Hepatic stellate cell (primary cell): ENCODE results near the gene CDH13.

Experiments used
- DNase-seq: peaks from one replicate; pipeline ENCODE4 v3.0.0; 2011; ENCODE audit warnings: low spot score

CDH13 gene

DNA sequence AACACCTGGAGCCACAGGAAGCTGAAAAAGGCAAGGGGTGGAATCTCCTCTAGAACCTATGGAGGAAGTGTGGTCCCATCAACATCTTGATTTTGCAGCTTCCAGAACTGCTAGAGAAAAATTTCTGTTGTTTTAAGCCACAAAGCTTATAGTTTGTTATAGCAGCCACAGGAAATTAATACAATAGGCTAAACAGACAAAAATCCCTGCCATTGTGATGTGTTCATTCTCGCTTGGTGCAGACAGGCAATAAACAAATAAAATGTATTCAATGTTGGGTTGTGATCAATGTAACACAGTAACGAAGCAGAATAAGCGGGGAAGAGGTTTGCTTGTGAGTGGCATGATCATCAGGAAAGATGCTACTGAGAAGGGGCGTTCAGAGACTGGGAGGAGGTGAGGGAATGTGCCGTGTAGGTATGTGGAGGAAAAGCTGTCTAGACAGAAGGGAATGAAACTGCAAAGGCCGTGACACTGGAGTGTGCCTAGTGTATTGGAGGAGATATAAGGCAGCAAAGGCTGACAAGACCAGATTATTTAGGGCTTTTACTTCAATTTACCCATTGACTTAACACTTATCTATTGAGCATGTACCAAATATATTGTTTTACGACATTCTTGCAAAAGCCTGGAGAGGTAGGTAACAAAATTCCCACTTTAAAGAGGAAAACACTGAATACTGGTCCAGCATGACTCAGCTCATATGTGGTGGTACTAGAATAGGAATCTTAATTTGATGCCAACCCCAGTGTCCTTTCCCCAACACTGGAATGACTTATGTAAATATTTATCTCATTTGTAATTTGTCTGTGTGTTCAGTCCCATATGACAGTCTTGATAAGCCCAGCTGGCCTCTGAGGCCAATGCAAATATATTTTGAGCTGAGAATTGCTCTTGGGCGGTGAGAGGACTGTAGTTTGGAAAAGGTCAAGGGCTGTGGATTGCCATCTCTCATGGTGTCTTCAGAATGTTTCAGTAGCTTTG, 375.9 kb downstream of the CDH13 start:
- no peak for DNase-seq

DNA sequence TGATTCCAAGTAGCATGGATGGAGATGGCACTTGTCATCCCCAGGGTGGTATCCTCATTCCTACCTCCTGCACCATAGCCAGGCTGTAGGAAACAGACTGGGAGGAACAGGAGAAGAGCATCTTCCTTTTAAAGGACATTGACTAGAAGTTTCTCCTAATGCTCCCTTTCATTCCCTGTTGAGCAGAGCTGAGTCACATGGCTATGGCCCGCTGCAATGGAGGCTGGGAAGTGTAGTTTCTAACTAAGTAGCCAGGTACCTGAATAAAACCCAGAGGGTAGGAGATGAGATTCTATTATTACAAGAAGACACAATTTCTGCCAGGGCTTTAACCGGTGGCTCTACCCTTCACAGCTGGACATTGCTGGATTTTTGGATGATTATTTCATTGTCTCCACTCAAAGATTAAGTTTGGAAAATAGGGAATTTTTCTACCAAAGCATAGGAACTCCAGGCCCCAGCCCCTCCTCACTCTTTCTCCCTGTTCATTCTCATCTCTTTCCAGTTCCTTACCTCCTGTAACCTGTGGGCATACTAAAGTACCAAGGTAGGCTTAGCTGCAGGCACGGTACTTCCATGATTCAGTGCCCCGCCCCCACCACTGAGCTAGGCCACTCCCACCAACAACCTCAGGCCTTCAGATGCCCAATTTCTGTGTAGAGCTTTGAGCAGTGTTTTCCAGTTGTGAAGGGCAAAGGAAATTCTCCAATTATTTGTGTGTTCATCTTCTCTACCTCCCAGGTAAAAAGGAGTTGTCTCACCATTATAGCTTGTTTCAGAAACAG, 378.3 kb downstream of the CDH13 start:
- no peak for DNase-seq

DNA sequence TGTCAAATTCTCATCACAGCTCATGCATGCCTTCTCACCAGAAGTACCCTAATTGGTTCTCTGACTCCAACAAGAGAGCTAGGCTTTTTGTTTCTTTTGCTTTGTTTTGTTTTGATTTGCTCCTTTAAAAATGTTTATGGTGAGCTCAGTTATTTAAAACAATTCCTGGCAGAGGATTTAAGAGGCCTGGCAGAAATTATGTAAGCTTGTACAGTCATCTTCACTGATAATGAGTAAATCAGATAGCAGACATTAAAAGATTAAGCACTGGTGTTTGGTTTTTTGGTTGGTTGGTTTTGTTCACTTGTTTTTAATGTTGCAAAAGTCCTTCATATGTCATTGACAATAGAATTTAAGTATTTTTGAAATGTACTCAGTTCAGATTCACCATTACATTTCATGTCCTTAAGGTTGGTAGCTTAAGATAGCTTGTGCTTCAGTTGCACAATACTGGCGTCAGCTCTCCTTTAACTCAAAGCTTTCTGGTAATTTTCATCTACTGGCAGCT, 378.9 kb downstream of the CDH13 start:
- no peak for DNase-seq

DNA sequence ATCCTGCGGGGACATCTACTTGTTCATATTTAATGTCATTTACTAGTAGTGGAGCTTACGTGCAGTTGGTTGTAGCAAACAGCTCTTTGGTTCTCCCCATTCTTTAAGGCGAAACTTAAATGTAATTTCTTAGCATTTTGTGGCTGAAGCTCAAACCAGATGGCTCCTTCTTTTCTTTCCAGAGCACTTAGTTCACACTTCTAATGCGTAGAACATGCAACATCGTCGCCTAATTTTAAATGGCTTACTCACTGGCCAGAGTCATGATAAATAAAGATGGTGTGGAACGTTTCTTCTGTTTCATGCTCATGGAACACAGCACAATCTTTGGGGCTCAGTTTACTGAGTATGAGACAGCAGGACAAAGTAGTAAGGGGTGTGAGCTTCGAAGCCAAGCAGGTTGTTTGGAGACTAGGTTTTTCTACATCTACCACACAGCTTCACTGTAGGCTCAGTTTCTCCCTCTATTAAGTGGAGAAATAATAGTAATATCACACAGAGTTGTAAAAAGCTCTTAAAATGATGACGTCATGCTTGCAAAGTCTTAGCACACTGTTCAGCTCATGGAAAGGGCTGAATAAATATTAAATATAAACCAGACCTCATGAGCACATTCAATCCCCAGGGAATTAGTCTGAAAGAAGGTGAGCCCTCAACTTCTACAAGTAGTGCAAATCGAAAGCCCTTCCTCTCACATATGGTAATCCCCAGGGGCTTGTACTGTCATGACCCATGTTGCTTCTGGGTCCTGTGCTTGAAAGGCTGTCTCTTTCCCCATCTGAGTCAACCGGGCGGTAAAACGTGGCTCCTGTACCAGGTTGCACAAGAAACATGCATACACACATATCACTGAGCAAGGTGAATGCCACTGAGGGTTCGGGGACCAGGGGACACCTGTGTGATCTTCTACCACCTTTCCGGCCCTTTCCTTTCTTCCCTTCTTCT, 384.3 kb downstream of the CDH13 start:
- DNase-seq = no peak

DNA sequence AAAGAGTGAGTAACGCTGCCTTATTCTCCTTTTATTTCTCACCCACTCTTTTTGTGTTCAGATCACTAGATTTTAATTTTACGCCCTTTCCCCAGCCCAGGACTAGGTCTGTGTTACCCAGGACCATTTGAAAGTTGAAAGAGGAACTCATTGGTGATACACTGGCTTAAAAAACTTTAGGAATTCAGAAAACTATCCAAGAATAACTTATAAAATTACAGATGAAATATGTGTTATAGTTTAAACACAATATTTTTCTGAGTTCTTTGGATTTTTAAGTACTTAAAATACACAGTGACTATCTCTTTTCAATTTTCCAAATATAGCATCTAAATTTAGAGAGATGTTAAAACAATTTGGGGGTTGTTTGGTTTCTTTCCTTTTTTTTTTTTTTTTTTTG, 385.2 kb downstream of the CDH13 start:
- DNase-seq = no peak

DNA sequence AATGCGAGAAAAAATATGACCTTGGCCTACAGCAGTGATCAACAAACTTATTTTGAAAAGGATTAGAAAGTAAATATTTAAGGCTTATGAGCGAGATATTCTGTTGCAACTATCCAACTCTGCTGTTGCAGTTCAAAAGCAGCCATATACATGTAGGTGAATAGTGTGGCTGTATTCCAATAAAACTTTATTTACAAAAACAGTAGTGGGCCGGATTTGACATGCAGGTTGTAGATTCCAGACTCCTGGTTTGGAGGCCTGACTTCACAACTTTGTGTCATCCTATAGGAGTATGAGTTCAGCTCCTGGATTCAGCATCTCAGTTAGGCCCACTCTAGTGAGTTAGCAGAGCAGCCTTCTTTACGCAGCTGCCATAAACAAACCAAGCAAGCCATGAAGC, 386.3 kb downstream of the CDH13 start:
- DNase-seq = no peak

DNA sequence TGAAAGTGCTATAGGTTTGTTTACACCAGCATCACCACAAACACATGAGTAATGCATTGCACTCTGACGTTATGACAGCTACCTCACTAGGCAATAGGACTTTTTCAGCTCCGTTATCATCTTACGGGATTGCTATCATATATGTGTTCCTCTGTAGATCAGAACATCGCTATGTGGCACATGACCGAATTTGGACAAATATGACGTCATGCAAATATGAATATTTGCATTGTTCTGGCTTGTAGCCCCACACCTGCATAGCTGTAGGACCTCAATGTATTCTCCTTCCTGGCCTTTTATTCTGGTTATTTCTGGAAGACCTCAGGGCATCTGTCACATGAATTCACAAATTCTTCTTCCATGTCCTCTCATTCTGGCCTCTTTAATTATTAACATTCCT, 393.2 kb downstream of the CDH13 start:
- no peak for DNase-seq

DNA sequence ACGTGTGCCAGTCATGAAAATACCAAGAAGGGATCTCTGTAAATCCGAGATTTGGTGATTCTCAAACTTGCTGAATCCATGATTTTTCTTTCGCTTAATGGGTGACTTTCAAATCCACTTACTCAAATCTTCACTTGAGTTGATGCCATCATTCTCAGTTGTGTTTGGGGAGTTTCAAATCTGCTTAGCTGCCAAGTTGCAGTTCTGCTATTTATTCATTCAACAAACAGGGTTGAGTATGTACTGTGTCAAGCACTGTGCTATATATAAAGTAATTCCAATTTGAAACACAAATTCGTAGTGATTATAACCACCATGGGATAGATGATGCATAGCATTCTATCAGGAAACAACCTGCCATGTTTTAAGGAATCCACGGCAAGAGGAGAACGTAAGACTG, 394.3 kb downstream of the CDH13 start:
- DNase-seq = no peak

DNA sequence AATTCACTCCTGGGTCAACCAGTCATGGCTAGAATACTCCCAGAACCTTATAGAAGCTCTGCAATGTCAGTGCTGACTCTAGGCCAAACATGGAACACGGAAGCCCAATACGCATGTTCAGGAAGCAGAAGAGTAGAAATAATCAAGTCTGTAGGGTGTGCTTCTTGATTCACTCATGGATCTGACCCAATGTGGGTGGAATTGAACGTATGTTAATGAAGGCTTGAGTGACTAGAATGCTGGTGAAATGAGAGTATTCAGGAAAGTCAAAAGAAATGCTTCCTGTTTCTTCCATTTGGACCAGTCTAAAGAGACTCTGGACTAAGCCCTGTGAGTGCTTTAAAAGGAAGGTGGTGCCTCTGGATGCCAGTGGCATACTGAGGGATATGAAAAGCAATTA, 395.0 kb downstream of the CDH13 start:
- DNase-seq = no peak

DNA sequence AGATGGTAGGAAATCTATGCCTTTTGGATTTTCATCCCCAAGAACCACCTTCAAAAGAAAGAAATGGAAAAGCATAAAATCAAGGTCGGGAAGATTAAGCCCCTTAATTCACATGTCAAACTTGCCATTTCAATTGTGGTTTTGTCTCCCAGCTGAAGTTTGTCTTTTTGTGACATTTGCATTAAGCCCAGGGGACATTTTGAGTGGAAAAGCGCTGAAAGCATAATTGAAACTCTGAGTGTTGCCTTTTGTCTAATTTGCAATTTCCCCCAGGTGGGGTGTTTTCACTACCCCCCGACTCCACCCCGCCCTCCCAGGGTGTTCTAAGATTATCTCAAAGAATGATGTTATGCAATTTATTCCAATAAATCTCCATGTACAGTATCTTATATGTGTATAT, 396.2 kb downstream of the CDH13 start:
- DNase-seq = no peak

DNA sequence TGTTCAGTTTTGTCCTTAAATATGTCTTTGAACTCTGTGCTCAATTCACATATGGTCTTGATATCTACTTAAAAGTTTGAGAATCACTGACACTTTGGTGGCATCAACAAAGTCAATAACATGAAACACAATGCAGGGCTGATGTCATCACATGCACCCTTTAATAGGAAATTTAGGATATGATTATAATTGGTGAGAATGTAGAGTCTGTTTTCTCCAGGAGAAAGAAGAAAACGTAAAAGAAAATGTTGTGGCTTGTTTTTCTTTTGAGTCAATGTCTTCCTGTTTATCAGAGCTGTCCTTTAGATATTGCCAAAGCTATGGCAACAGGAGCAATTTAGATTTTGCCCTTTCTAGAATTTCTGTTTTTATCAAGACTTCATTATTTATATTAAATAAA, 396.9 kb downstream of the CDH13 start:
- DNase-seq = no peak

DNA sequence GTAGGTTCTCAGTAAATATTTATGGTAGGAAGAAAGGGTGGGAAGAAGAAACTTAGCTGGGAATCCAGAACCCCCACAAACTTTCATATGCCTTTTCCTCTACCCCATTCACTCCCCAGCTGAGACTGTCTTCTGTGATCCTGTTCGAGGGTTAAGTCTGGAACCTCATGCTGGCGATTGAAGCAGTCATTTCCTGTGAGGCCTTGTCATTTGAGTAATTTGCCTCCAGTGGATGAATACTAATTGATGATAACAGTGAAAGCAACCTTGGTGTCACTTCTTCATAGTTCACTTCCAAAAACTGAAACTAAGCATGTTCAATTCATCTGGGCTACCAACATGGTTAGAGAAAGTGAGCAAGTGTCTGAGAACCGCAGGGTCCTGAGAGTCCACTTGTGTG, 401.2 kb downstream of the CDH13 start:
- no peak for DNase-seq

DNA sequence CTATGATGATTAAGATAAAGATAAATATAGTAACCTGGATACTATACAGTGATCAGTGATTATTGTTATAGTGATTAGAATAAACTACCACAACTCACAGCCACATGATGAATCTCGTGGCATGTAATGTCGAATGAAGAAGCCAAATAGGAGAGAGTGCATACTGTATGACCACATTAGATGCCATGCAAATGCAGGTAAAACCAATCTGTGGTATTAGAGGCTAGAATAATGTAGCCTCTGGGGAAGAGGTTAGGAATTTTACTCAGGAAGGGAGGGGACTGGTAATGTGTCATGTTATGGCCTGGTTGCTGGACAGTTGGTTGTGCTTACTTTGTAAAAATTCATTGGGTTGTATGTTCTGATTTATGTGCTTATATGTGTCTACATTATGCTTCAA, 402.7 kb downstream of the CDH13 start:
- no peak for DNase-seq

DNA sequence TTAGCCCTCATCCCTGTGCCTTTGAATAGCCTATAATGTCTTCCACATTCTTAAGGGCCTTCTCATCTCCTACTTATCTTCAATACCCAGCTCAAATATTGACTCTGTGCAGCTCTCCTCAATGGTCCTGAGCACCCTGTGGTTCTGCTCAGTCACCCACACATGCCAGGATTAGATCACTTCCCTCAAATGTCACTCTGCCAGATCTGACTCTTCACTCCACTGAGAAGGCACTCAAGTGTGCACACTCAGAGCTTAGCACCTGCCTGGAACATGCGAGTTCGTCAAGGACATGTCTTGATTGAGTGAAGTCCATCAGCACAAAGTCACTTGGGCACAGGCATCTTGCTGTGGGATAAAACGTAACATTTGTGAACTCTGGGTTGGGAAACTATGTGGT, 404.8 kb downstream of the CDH13 start:
- DNase-seq = no peak

DNA sequence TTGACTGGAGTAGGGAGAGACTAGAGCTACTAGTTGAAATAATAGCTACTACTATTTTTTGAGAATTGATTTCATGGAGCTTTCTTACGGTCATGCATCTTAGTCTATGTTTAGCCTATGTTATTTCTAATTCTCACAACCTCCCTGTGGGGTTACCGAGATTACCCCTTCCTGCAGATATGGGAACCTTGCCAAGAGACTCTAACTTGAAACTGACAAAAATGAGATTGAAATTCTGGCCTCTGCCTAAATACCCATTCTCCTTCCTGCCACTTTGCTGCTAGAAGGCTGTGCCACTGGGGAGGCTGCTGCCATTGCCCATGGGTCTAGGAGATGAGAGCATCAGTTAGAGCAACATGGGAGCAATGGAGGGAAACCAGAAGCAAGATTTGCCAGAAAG, 410.3 kb downstream of the CDH13 start:
- no peak for DNase-seq

DNA sequence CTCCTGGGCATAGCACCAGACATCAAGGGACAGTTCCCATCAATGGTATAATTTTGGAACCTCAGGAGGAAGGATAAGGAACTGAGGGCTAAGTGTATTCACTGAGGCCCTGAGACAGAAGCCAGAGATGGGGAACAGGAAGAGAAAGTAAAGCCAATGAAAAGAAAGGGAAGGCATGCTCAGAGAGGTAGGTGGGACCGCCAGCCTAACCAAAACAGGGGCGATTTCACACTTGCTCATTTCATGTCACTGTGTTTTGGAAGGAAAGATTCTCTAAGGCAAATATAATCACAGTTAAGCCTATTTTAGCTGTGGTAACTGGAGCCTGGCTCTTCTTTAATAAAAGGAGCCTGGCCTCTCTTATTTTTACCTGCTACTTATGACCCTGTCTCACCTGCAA, 411.1 kb downstream of the CDH13 start:
- no peak for DNase-seq

DNA sequence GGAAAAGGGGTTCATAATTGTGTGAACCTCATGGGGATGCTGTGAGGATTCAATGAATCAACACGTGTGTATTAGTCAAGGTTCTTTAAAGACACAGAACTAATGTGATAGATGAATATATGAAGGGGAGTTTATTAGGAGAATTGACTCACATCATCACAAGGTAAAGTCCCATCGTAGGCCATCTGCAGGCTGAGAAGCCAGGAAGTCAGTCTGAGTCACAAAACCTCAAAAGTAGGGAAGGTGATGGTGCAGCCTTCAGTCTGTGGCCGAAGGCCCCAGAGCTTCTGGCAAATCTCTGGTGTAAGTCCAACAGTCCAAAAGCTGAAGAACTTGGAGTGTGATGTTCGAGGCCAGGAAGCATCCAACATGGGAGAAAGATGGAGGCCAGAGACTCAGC, 413.4 kb downstream of the CDH13 start:
- DNase-seq = no peak

DNA sequence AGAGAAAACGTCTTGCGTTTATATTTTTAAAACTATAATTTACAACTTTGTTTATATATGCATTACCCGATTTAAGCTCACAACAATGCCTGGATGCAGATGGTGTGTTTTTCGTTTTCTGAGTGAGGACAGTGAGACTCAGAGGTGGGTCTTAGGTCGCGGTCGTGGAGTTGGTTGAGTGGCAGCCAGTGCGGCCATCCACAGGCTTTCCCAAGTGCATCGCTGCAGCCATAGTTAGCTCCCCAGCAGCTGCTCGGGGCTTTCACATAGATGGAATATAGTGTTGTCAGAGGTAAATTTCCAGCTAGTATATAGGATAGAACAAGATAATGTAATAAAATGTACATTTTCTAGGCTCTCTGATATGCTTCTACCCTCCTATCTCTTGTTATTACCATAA, 417.8 kb downstream of the CDH13 start:
- no peak for DNase-seq

DNA sequence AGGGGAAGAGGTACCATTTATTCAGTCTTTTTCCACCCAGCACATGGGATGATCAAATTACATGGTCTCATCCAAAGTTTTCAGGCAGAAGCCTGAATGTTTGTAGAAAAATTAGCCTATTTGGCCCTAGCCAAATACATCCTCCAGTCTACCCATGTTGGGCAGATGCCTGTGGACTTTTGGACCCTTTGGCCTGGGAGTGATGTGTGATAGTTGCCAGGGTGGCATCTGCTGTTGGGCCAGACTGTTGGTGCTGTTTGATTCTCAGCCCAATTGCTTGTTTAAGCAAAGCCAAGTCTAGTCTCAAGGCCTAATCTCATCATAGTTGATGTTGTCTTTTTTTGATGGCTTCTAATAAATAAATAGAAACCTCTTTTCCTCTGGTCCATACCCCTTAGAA, 419.0 kb downstream of the CDH13 start:
- no peak for DNase-seq

DNA sequence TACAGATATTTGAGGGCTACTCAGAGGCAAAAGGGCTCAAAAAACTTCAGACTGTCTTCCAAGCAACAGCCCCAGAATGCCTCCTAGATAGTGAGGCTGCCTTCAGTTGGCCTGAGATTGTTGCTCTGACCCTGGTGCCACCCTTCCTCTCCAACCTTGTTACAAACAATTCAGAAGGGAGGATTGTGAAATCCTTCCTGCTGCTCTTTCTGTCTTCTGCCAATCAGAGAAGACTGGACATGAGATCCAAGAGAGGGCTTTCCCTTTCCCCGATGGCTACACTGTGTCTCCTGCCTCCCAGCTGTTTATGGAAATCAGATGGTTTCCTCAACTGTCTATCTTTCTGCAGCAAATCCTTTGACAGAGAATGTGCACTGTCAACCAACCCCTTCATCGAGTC, 419.9 kb downstream of the CDH13 start:
- DNase-seq = no peak

DNA sequence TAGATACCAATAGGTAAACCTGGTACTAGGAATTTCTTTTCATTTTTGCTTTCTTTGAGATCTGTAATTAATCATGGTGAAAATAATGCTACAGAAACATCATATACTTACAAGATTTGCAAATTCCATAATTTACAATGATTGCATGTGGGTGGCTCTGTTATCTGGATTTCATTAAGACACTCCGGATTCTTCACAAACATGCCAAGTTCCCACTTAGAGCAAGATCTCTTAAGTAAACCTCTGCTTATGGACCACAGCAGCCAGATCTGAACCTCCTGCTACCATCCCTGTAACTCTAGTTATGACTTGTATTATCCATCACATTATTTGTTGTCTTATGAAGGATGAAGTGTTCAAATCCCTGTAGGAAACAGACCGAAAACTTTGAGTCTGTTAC, 424.7 kb downstream of the CDH13 start:
- DNase-seq = no peak

DNA sequence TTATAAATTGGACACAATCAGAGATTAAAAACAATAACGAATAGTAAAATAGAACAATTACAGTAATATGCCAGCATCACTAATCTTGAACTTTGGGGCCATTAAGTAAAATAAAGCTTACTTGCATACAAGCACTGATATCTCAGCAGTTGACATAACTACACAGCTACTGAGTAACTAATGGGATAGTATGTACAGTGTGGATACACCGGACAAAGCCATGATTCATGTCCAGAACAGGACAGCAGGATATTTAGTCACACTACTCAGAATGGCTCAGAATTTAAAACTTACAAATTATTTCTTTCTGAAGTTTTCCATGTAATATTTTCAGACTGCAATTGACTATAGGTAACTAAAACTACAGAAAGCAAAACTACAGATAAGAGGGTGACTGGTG, 427.5 kb downstream of the CDH13 start:
- no peak for DNase-seq
